HG03442 (cell line): Measurements from ENCODE around the gene FCGBP.
"Not testable (repeated sequence)": the region's sequence is repeated elsewhere in the genome, so short reads cannot be mapped to it uniquely, and the experiment has no call there.

Experiments used
- ATAC-seq: cut with Tn5 transposase; IDR thresholded peaks from one replicate; pipeline ENCODE4 v1.9.1; 2021; ENCODE audit warnings: mild to moderate bottlenecking, moderate library complexity; ENCODE audit not compliant: unreplicated experiment

FCGBP gene

DNA sequence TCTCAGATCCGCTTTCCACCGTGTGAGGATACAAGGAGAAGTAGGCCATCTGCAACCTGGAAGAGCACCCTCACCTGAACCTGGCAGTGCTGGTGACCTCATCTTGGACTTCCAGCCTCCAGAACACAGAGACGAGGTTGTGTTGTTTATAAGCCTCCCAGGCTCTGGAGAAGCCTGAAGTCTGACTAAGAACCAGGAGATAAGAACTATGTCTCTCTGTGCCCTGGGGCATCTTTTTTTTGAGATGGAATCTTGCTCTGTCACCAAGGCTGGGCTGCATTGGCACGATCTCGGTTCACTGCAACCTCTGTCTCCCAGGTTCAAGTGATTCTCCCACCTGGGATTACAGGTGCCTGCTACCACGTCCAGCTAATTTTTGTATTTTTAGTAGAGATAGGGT lies 14.5 kb downstream of the FCGBP start:
- no peak for ATAC-seq

DNA sequence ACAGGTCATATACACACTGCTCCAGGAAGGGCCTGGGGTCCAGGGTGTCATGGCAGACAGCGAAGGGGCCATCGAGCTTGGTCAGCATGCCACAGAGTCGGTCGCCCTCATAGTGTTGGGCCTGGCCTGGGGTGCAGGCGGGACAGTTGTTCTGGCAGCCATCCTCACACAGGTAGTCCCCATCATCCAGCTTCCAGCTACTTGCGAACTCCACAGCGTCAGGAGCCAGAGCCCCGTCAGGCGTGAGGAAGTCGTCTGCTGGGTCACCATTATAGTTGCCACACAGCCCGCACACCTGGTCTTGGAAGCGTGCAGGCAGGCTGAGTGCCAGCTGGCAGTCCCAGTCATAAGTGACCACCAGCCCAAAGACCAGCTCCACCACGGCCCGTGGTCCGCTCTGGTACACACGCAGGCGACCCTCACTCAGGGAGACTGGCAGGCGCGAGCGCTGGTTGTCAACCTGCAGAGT lies 16.2 kb downstream of the FCGBP start:
- no peak for ATAC-seq

DNA sequence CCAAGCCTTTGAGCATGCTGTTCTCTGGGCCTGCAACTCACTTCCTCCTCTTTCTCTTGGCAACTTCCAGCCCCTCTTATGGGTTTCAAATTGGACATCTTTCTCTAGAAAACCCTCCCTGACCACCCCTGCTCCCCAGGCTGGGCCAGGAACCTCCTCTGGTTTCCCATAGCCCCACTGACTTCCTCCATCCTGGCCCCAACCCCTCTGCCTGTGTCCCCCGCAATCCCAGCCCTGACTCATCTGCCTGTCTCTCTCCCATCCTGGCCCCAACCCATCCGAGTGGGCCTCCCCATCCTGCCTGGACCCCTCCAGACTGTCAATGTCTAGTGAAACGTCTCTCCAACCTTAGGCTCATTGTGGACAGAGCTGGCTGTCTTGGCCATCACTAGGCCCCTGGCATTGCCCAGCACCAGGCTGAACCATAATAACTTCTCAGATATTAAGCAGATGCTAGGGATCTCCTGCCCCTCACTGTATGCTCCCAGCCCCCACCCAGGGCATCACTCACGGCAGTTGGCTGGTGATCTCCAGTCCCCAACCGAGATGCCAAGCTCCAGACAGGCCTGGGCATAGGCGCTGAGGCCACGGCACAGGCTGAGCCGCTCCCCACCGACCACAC lies 16.8 kb downstream of the FCGBP start:
- no peak for ATAC-seq

DNA sequence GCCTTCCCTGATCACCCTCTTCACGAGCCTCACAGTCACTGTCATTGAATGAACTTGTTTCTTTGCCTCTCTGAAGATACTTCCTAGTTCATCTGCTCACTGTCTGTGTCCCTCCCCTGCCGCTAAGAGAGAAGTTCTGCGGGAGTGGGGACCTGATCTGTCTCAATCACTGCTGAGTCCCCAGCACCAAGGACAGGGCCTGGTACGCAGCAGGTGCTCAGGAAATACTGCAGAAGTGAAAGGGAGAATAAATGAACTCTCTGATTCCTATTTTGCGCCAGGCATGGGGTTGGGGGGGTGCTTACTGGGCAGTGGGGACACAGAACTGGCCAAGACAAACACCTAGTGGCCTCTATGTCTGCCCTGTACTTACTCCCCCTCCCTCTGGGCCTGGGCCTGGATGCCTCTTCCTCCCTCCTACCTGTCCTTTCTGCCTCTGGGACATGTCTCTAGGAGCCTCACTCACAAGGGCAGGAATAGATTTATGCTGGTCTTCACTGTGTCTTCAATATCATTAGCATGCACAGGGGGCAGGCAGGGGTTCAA lies 17.5 kb downstream of the FCGBP start:
- ATAC-seq = no peak

DNA sequence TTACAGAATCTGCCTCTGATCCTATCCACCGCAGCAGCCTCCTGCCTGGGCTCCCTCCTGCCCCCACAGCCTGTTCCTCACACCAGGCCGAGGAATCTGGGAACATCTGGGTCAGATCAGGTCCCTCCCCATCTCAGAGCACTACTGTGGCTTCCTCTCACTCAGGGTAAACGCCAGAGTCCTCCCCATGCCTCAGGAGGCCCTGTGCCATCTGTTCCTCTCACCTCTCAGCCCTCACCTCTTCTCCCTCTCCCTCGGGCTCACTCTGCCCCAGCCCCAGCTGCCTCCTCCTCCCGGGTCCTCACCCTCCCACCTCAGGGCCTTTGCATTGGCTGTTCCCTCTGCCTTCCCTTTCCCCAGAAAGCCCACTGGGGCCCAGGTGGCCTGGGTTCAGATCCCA lies 18.2 kb downstream of the FCGBP start:
- no peak for ATAC-seq

DNA sequence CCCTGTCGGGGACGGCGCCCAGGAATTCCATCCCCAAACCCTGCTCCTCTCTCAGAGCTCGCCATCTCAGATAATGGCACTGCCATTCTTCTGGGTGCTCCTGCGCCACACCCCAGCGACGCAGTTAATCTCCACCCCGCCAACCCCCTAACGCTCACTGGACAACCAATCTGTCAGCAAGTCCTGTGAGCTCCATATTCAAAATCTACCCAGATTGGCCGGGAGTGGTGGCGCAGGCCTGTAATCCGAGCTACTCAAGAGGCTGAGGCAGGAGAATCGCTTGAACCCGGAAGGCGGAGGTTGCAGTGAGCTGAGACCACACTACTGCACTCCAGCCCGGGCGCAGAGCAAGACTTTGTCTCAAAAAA lies 18.6 kb downstream of the FCGBP start:
- ATAC-seq = no peak

DNA sequence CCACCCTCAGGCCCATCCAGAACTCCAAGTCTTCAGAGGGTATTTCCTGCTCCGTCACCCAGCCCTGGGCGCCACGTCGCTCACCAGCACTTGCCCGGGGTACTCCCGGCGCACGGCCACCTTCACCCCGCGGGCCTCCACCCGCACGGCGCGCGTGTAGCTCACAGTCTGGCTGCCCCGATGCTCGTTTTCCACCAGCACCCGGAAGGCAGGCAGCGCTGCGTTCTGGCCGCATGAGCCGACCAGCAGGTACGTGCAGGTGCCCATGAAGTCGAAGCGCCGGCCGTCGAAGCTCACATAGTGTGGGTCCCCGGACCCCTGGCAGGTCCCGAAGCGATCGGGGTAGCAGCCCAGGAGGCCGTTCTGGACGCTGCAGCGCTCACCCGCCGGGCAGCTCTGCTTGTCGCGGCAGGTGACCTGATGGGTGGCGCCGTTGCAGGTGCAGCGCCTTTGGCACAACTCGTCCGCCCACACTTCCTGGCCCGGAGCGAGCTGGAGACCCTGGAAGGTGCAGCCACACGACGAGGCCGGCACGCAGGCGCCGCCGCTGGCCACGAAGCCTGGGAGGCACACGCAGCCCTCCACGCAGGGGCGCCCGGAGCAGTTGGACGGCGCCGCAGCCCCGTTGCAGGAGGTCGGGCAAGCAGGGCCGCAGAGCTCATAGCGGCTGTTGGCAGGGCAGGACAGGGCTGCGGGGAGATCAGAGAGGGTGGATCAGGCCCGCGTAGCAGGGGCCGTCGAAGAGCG lies 19.2 kb downstream of the FCGBP start:
- ATAC-seq = no peak

DNA sequence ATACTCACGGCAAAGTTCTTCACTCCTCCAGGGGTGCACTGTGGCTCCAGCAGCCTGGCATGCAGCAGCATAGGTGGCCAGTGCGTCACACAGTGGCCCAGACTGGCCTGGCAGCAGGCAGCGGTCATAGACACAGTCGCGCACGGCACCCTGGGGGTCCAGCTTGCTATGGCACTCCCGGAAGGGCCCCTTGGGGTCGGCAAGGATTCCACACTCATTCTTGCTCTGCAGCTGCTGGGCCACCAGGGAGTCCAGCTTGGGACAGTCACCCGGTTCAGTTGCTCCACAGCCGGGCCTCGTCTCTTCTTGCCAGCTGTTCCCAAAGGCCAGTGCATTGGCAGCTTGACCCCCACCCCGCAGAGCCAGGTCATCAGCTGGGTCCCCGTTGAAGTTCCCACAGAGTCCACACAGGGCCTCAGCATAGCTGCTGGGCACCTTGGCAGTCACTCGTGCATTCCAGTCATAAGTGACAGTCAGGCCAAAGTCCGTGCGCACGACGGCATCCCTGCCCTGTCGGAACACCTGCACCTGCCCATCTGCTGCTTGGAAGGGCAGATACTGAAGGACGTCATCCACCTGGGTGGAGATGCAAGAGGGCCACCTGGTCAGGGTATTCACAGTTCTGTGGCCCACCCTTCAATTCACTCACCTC lies 20.6 kb downstream of the FCGBP start:
- no peak for ATAC-seq

DNA sequence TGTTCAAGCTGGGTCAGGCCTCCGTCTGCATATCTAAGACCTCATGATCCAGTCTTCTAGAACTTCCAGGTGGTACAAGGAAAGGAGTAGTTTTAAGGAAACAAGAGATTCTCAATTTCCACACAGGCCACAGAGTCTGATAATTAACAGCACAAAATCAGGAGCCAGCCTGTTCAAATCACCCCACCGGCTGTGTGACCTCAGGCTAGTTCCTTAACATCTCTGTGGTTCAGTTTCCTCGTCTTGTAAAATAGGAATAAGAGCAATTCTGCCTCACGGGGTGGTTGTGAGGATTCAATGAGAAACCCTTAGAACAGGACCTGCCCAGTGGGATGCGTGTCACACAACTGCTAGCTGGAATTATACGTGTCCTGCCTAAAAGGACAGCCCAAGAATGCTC lies 25.6 kb downstream of the FCGBP start:
- ATAC-seq = no peak

DNA sequence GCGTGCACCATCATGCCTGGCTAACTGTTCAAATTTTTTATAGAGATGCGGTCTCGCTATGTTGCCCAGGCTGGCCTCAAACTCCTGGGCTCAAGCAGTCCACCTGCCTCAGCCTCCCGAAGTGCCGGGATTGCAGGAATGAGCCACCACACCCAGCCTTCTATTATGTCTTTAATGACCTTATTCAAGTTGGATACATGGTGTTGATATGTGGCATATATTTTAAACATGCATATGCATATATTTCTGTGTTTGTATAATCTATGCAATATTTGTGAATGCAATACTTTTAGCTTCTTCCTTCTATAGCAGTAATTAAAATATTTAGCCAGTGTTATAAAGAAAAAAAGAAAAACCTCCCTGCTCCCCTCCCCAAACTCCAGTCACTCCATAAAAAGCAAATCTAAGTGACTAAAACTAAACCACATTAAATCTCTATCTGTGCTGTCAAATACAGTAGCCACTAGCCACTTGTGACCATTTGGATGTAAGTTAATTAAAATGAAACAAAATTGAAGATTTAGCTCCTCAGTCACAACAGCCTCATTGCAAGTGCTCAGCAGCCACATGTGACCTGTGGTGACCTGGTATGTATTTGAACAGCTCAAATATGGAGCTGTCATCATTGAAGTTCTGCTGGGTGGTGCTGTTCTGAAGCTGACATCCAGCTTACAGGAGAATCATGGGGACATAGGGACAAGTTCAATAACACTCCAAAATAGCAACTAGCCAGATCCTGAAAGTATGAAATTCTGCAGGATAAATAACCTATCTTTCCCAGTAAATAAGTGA lies 27.4 kb downstream of the FCGBP start:
- no peak for ATAC-seq

DNA sequence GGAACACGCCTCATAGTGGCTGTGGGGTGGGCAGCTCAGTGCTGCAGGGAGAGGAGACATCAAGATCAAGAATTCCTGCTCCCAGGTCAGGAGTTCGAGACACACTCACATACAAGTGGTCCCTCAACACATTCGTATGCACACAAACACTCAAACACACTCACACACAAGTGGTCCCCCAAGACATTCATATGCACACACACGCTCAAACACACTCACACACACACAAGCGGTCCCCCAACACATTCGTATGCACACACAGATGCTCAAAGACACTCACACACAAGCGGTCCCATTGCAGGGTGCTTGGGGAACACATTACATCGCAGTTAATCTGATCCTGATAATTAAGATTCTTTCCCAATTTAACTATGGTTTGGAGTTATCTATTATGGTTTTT lies 28.2 kb downstream of the FCGBP start:
- no peak for ATAC-seq

DNA sequence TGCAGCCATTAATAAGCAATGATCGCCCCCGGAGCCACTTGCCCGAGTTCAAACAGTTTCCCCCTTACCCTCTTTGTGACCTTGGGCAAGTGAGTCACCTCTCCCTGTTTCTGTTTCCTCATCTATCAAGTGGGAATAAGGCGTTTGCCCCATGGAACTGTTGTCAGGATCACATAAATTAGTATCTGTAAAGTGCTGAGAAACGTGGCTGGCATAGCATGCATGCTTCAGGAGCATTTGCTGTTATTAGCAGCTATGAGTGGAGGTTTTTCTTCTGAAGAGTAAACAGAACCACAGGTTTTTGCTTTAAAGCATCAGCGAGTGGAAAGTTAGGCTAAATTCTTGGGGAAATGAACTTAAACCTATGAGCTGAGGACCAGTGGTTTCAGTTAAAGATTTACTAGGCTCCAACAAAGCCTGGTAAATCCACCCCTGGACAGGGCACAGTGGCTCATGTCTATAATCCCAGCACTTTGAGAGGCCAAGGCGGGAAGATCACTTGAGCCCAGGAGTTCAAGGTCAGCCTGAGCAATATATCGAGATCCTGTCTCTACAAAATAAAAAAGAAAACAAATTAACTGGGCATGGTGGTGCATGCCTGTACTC lies 30.8 kb downstream of the FCGBP start:
- not testable (repeated sequence) for ATAC-seq

DNA sequence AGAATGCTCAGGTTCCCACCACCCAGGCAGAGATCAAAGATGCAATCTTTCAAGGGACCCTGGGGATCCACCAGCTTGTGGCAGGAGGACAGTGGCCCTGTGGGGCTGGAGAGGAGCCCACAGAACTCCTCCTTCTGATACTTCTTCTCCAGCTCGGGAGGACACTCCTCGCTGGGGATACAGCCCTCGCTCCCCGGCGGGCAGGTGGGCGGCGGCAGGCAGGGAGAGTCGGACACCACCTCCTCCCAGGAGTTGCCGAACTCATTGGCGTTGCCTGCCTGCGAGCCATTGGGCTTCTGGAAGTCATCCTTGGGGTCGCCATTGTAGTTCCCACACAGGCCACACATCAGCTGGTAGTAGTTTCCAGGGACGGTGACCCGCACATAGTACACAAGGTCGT lies 32.1 kb downstream of the FCGBP start:
- ATAC-seq = not testable (repeated sequence)

DNA sequence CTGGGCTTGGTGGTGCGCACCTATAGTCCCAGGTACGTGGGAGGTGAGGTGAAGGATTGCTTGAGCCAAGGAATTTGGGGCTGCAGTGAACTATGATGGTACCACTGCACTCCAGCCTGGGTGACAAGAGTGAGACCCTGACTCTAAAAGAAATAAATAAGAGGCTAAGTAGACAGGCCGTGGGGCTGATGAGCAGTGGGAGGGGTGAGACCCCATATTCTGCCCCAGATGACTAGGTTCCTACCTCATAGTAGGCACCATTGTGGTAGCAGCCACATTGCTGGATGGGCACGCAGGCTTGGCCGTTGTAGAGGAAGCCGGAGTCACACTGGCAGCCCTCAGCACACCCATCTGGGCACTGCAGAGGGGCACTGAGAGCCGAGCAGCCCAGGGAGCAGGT lies 32.8 kb downstream of the FCGBP start:
- not testable (repeated sequence) for ATAC-seq

DNA sequence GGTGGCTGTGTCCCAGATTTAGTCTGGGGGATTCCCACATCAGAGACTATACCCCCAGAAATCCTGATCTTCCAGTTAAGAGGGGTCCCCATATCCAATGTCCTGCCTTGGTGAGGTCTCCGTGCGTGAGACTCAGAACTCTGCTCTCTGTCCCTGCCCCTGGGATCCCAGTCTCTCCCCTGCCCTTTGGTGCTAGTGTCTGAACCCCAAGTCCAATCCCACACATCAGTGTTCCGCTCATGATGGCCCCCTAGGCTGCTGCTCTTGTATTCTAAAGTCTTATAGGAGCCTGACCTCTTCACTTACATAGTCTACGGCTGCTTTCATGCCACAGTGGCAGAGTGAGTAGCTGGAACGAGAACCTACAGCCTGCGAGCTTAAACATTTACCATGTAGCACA lies 35.6 kb downstream of the FCGBP start:
- ATAC-seq = not testable (repeated sequence)

DNA sequence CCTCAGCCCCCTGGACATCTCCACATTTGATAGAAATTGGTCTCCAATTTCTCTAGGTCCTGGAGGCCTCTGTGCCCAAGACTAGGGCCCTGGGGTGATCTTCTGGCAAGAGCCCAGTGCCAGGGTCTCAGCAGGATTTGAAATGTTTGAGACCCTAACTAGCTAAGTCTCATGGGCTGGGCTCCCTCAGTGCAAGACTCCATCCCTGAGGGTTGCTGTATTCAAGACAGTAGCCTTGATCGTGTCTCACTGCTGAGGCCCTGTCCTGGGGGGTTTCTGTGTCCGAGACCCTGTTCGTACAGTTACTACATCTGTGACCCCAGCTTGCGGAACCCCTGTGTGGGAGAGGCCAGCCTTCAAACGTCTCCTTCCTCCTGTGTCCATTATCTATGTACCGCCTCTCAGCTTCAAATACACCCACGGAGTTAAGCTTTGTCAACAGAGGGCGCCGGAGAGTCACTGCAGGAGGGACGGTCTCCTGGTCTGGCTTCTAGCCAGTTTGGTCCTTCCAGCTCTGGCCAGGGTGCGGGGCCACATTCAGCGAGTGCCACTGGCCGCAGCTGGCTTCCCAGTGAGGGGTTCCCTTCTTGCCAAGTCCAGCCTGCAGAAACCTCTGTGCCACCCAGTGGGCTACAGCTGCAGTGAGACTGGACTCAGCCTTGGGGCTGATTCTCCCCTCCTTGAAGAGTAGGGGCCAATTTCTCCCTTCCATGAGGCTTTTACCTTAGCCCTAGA lies 36.8 kb downstream of the FCGBP start:
- ATAC-seq = peak; percentile 56

DNA sequence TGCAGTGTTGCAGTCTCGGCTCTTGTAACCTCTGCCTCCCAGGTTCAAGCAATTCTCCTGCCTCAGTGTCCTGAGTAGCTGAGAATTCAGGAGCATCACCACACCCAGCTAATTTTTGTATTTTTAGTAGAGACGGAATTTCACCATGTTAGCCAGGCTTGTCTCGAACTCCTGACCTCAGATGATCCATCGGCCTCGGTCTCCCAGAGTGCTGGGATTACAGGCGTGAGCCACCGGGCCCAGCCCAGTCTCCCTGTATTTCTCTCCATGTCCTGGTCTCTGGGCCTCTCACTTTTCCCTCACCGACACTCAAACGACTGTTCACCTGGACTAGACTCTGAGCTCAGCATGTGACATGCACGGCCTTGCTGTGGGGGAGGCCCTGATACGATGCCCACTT lies 39.3 kb downstream of the FCGBP start:
- ATAC-seq = not testable (repeated sequence)

DNA sequence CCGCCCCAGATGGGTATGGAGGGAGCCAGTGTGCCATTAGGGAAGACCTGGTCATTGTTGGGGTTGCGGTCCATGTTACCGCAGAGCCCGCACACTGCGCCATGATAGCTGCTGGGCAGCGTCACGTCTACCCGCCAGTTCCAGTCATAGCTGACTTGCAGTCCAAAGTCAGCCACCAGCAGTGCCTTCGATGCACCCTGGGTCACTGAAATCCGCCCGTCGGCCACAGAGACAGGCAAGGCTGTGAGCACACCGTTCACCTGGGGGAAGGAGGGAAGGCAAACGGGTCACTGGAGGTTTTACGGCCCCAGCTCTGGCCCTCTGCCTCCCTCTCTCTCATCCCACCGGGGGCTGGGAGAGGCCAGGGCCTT lies 40.2 kb downstream of the FCGBP start:
- ATAC-seq = not testable (repeated sequence)

DNA sequence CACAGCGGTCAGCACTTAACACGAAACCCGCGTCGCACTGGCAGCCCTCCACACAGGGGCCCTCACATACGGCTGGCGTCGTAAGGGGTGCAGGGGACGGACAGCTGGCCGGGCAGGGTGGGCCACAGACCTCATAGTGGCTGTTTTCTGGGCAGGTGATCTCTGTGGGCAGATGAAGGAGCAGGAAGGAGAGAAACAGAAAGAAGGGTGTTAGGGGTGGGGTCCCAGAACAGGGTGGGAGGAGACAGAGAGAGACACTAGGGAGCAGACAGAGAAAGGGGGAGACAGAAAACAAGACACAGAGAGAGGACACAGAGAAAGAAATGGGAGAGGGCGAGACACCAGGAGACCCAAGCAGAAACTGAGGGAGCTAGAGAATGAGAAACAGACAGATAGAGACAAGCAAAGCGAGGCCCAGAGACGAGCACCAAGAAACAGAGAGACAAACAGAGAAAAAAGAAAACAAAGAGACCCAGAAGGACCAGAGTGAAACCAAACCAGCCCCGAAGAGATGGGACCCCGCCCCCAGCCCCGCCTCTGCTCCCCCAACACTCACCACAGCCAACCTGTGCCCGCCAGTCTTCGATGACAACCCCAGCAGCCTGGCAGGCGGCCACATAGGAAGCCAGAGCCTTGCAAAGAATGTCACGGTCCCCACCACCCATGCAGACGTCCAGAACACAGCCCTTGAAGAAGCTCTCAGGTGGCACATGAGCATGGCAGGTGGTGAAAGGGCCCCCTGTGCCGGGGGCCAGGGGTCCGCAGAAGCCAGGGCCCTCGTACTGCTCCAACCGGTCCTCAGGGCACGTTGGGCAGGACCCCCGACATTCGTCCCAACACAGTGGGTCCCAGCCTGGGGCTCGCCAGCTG lies 40.8 kb downstream of the FCGBP start:
- not testable (repeated sequence) for ATAC-seq
